ENCODE results near the gene RNF112. TPM values are rescaled to one million over a fixed set of nuclear protein-coding genes. Genes with fewer than 3 reads are reported as not detected.
A peak's percentile ranks its signal among the peaks of the same experiment; 100 is the strongest.
"Not testable (repeated sequence)": the region's sequence is repeated elsewhere in the genome, so short reads cannot be mapped to it uniquely, and the experiment has no call there.

Gene RNF112
- total and polyA plus RNA-seq, 8 donors = 0.34 to 3.0 (median 0.51) TPM

- no peaks in the 10 kb centered on the region for H3K4me1 ChIP-seq
- FAIRE-seq (no peak), DNase-seq (no peak), ATAC-seq (no peak)
- no peaks in the 10 kb centered on the region for H3K36me3 ChIP-seq
- intact Hi-C loops (cut with DNase I) = no loop called here
- no peaks in the 10 kb centered on the region for H3K27me3 ChIP-seq
- H3K4me3 ChIP-seq = no peak overlapping the region
- no peaks in the 10 kb centered on the region for H3K9me3 ChIP-seq
- no peak overlapping the region for H3K27ac ChIP-seq
- TF ChIP-seq CTCF (IDR thresholded peaks at IDR 0.05) = no peak
- WGBS, 2 donors = 70 to 83% methylated on average over 3 of the region's 3 CpGs
Measured at GRCh38 chr17:19460700-19461099, 49.7 kb downstream of the RNF112 start.

GRCh38 chr17:19461116-19461515, 50.1 kb downstream of the RNF112 start:
- no peaks in the 10 kb centered on the region for H3K4me1 ChIP-seq
- no peak for TF ChIP-seq CTCF (IDR thresholded peaks at IDR 0.05)
- H3K27ac ChIP-seq = no peak overlapping the region
- no peaks in the 10 kb centered on the region for H3K9me3 ChIP-seq
- H3K36me3 ChIP-seq = no peaks in the 10 kb centered on the region
- FAIRE-seq = no peak
- no peak for ATAC-seq
- intact Hi-C loops (cut with DNase I) = no loop called here
- no peaks in the 10 kb centered on the region for H3K27me3 ChIP-seq
- no peak overlapping the region for H3K4me3 ChIP-seq
- DNase-seq = no peak

GRCh38 chr17:19461681-19462080, 50.6 kb downstream of the RNF112 start:
- ATAC-seq = no peak
- Histone ChIP-seq H3K36me3 (no peaks in the 10 kb centered on the region), H3K27ac (no peak overlapping the region), H3K9me3 (no peaks in the 10 kb centered on the region), H3K4me1 (no peaks in the 10 kb centered on the region), H3K4me3 (no peak overlapping the region), H3K27me3 (no peaks in the 10 kb centered on the region)
- no peak for DNase-seq
- FAIRE-seq = no peak
- no peak for TF ChIP-seq CTCF (IDR thresholded peaks at IDR 0.05)
- intact Hi-C loops (cut with DNase I) = no loop called here
- WGBS, 2 donors = 89 to 99% methylated on average over 4 of the region's 4 CpGs

- intact Hi-C loops (cut with DNase I); H3K36me3 ChIP-seq; H3K4me1 ChIP-seq; H3K4me3 ChIP-seq; H3K27me3 ChIP-seq; DNase-seq; FAIRE-seq; H3K9me3 ChIP-seq: not testable (repeated sequence)
- H3K27ac ChIP-seq = peak overlapping the region in 2 of 4 donors; percentile 6 to 27
- ATAC-seq = peak in 2 of 4 donors; percentile 13 to 36
- WGBS, 2 donors = 81 to 87% methylated on average over 7 of the region's 7 CpGs
Measured at GRCh38 chr17:19462456-19463035, 51.5 kb downstream of the RNF112 start.

GRCh38 chr17:19464031-19465026, 53.3 kb downstream of the RNF112 start:
- Histone ChIP-seq H3K27ac (no peak overlapping the region), H3K9me3 (no peaks in the 10 kb centered on the region), H3K4me3 (no peak overlapping the region), H3K36me3 (no peaks in the 10 kb centered on the region), H3K4me1 (no peaks in the 10 kb centered on the region), H3K27me3 (no peaks in the 10 kb centered on the region)
- WGBS, 2 donors = 49 to 59% methylated on average over 14 of the region's 14 CpGs
- peak in 2 of 4 donors; percentile 33 to 36 for ATAC-seq
- no peak for TF ChIP-seq CTCF (IDR thresholded peaks at IDR 0.05)
- FAIRE-seq = no peak
- DNase-seq = no peak
- intact Hi-C loops (cut with DNase I) = no loop called here

Other genes with a start within 250 kb of the RNF112 start
- gene EPN2, start 173.9 kb upstream of the RNF112 start, total RNA-seq = 10 to 100 TPM; 13.4 to 29.4 (median 15.2) TPM
- 10 to 100 TPM; 15.5 to 17.5 TPM for gene EPN2, start 173.9 kb upstream of the RNF112 start, polyA plus RNA-seq
- gene B9D1, start 48.5 kb upstream of the RNF112 start, total RNA-seq = 10 to 100 TPM in 3 of 6 donors, 1 to 10 TPM in 3; 6.6 to 13.2 (median 10.6) TPM
- 10 to 100 TPM; 22.0 to 39.6 TPM for gene B9D1, start 48.5 kb upstream of the RNF112 start, polyA plus RNA-seq
- 1 to 10 TPM; 3.4 to 9.6 (median 7.0) TPM for gene MAPK7, start 32.7 kb upstream of the RNF112 start, total RNA-seq
- 10 to 100 TPM; 10.2 to 10.5 TPM for gene MAPK7, start 32.7 kb upstream of the RNF112 start, polyA plus RNA-seq
- gene MFAP4, start 24.0 kb upstream of the RNF112 start, total RNA-seq = 10 to 100 TPM in 3 of 6 donors, 1 to 10 TPM in 3; 1.2 to 25.5 (median 9.5) TPM
- 10 to 100 TPM in 1 of 2 donors, 1 to 10 TPM in 1; 9.9 to 13.0 TPM for gene MFAP4, start 24.0 kb upstream of the RNF112 start, polyA plus RNA-seq
- under 1 TPM in 5 of 6 donors, not detected in 1; 0.12 to 0.97 (median 0.73) TPM for gene SLC47A1, start 122.6 kb downstream of the RNF112 start, total RNA-seq
- under 1 TPM; 0.14 to 0.49 TPM for gene SLC47A1, start 122.6 kb downstream of the RNF112 start, polyA plus RNA-seq
- gene ALDH3A2, start 237.5 kb downstream of the RNF112 start, total RNA-seq = 100 to 1,000 TPM in 1 of 6 donors, 10 to 100 TPM in 5; 47.0 to 102 (median 57.7) TPM
- 10 to 100 TPM; 46.3 to 58.1 TPM for gene ALDH3A2, start 237.5 kb downstream of the RNF112 start, polyA plus RNA-seq

All from pancreas (tissue), 10 donors.